Epidermal melanocyte (primary cell): ENCODE measurements around the gene SSMEM1.
"Not testable (repeated sequence)": the region's sequence is repeated elsewhere in the genome, so short reads cannot be mapped to it uniquely, and the experiment has no call there.

ENCODE experiments used
- DNase-seq: peaks from one replicate; pipeline ENCODE4 v3.0.0; 2011; ENCODE audit warnings: low spot score; ENCODE audit not compliant: insufficient read length

SSMEM1 gene

DNA sequence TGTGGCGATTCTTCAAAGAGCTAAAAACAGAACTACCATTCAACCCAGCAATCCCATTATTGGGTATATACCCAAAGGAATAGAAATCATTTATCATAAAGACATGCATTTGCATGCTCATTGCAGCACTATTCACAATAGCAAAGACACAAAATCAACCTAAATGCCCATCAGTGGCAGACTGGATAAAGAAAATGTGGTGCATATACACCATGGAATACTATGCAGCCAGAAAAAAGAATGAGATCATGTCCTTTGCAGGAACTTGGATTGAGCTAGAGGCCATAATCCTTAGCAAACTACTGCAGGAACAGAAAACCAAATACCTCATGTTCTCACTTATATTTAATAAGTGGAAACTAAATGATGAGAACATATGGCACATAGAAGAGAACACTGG is 38.8 kb downstream of the SSMEM1 start:
- DNase-seq: not testable (repeated sequence)

DNA sequence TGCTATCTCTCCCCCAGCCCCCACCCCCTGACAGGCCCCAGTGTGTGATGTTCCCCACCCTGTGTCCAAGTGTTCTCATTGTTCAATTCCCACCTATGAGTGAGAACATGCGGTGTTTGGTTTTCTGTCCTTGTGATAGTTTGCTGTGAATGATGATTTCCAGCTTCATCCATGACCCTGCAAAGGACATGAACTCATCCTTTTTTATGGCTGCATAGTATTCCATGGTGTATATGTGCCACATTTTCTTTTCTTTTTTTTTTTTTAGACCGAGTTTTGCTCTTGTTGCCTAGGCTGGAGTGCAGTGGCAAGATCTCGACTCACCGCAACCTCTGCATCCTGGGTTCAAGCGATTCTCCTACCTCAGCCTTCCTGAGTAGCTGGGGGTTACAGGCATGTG is 41.2 kb downstream of the SSMEM1 start:
- DNase-seq: not testable (repeated sequence)

DNA sequence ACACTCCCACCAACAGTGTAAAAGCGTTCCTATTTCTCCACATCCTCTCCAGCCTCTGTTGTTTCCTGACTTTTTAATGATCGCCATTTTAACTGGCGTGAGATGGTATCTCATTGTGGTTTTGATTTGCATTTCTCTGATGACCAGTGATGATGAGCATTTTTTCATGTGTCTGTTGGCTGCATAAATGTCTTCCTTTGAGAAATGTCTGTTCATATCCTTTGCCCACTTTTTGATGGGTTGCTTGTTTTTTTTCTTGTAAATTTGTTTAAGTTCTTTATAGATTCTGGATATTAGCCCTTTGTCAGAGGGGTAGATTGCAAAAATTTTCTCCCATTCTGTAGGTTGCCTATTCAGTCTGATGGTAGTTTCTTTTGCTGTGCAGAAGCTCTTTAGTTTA is 42.0 kb downstream of the SSMEM1 start:
- DNase-seq: not testable (repeated sequence)

DNA sequence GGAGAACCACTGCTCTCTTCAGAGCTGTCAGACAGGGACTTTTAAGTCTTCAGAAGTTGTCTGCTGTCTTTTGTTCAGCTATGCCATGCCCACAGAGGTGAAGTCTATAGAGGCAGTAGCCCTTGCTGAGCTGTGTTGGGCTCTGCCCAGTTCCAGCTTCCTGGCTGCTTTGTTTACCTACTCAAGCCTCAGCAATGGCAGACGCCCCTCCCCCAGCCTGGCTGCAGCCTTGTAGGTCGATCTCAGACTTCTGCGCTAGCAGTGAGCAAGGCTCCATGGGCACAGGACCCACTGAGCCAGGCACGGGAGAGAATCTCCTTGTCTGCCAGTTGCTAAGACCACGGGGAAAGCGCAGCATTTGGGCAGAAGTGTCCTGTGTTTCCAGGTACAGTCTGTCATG is 46.9 kb downstream of the SSMEM1 start:
- DNase-seq: no peak

DNA sequence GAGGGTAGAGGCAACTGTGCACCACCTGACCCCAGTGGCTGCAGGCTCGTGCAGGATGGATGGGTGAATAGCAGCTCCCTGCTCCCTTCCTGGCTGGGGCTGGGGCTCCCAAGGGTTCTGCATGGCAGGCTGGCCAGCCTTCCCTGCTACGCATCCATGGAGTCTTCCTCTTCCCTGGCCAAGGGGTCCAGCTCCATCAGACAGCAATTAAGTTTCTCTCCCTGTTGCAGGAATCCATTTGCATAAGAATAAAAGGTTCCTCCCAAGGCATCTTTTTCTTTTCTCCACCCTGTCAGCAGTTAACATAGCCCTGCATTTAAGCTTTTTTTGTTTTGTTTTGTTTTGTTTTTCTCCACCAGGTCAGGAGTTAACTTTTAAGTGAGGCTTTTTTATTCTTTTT is 49.0 kb downstream of the SSMEM1 start:
- no peak for DNase-seq

DNA sequence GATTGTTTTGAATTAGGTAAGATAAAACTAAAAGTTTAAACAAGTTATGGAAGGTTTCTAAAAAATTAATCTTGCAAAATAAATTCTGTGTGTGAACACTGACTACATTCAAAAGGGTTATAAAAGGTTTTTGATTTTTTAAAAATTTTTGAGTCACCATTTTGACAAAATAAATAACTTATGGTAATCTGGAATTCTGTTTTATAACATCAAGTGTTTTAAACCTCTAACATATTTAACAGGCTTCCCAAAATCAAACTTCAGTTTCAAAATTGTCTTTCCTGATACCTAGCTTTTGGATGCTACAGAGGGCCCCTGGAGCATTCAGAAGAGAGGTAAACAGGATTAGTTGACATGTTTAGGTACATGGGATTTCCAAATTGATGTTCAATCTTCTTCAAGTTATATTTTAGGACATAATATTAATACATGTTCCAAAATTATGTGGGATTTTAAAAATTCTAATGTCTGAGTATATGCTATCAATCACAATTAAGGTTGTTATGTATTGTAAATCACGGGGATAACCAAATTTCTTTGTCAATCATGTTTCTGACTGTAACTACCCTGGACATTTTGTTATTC is 50.9 kb downstream of the SSMEM1 start:
- no peak for DNase-seq

DNA sequence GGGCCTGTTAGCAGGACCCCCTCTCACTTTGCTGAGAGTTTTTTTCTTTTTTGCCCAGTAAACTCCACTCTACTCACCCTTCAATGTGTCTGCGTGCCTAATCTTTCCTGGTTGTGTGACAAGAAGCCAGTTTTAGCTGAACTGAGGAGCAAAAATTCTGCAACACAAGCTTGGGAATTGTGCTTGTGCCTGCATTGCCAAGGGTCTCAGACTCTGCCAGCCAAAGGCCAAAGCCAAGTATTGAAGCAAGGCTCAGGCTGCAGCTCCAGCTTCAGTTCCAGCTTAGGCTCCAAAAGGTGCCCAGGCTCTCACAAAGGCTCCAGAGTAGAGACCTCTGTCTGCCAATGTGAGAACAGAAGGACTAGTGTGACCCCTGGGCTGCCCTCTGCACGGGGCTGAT is 54.8 kb downstream of the SSMEM1 start:
- DNase-seq: no peak

DNA sequence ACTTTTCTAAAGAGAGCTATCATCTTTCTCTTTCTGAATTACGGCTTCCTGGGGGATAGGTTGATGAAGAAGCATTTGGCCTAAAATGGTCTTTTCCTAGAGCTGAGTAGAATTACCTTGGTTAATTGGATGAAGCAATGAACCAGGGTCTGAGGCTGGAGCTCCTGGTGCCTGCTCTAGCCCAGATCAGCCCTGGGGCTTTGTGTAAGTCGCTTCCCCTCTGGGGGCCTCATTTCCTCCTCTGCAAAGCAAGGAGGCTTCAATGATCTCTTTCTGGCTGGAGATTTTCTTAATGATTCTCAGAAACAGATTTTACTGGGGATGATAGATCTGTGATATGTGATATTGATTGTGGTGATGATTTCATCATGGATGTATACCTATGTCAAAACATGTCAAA is 55.5 kb downstream of the SSMEM1 start:
- no peak for DNase-seq
